Small intestine (tissue), 7 donors: ENCODE data around the gene BTRC. TPM values are rescaled to one million over a fixed set of nuclear protein-coding genes. Genes with fewer than 3 reads are reported as not detected.

Experiments used
- DNase-seq, 2 donors: peaks; one replicate each; pipeline versions ENCODE4 v3.0.0 to v3.0.0-alpha.2; 2013
- FAIRE-seq: peaks from 2 replicates; lab custom pipeline; 2012; peaks lifted over from hg19 to GRCh38; lab: Jason Lieb, UNC
- H3K27ac ChIP-seq, 3 donors: one replicate each; pipeline ENCODE4 v1.5.1; 2013; ENCODE audit warnings: low read length in 2 of 3, mild to moderate bottlenecking in 2 of 3, control low read depth in 1 of 3, inconsistent platforms in 1 of 3, low read depth in 1 of 3, moderate library complexity in 1 of 3
- H3K27me3 ChIP-seq, 3 donors: one replicate each; pipeline ENCODE4 v1.6.1; 2013; ENCODE audit warnings: low read length in 3 of 3, inconsistent platforms in 1 of 3; ENCODE audit not compliant: control insufficient read depth in 3 of 3, insufficient read depth in 3 of 3
- H3K36me3 ChIP-seq, 3 donors: one replicate each; pipeline ENCODE4 v1.6.1; 2013; ENCODE audit warnings: low read length in 3 of 3, inconsistent platforms in 1 of 3, low read depth in 1 of 3, mild to moderate bottlenecking in 1 of 3, moderate library complexity in 1 of 3; ENCODE audit not compliant: control insufficient read depth in 3 of 3, insufficient read depth in 2 of 3
- H3K4me1 ChIP-seq, 3 donors: one replicate each; pipeline ENCODE4 v1.6.1; 2013; ENCODE audit warnings: low read length in 2 of 3, inconsistent platforms in 1 of 3, low read depth in 1 of 3, mild to moderate bottlenecking in 1 of 3, moderate library complexity in 1 of 3; ENCODE audit not compliant: control insufficient read depth in 3 of 3, insufficient read depth in 2 of 3
- H3K4me3 ChIP-seq, 3 donors: one replicate each; pipeline ENCODE4 v1.5.1; 2013; ENCODE audit warnings: low read length in 3 of 3, control low read depth in 1 of 3, inconsistent platforms in 1 of 3, low read depth in 1 of 3, mild to moderate bottlenecking in 1 of 3, moderate library complexity in 1 of 3
- H3K9me3 ChIP-seq, 2 donors: one replicate each; pipeline ENCODE4 v1.6.1; 2013; ENCODE audit warnings: low read depth in 1 of 2, low read length in 1 of 2; ENCODE audit not compliant: control insufficient read depth in 2 of 2, insufficient read depth in 1 of 2
- WGBS, 3 donors: extraction: QIAGEN DNeasy Blood & Tissue Kit; methylation state at CpG; one replicate each; pipeline ENCODE4 v1.1.7; 2013; 5-methylcytosine and 5-hydroxymethylcytosine counted together
- polyA plus RNA-seq, 4 donors: library from polyadenylated mRNA; stranded (reverse) in 3 of 4; unstranded in 1 of 4; fragments of 200-250 nt in 3 of 4; fragments of 120-200 nt in 1 of 4; gene quantifications; one replicate each; pipeline versions ENCODE4 v1.2.1 to v1.2.3, GENCODE V29; 2013
- donor health status: healthy with polysubstance abuse.
- donor health status: control.
- donor health status: control.
- donor health status: Bipolar disorder and iron deficiency.
- donor health status: healthy.

Gene BTRC
- polyA plus RNA-seq, 4 donors, result 3.0 to 12.5 (median 4.9) TPM

- no peak overlapping the region for H3K27ac ChIP-seq
These were observed 215.9 kb downstream of the BTRC start for GRCh38 chr10:101569622-101570427.

GRCh38 chr10:101570428-101571270 is 216.7 kb downstream of the BTRC start:
- peak in 1 of 2 donors; percentile 15 for DNase-seq
- Histone ChIP-seq H3K27ac (no peak overlapping the region), H3K4me1 (peaks cover 0 to 16% (median 3%) of the 10 kb centered on the region in 3 donors), H3K36me3 (peaks cover 0 to 15% (median 0%) of the 10 kb centered on the region in 3 donors), H3K9me3 (peaks cover 0 to 9% of the 10 kb centered on the region in 2 donors), H3K27me3 (peaks cover 4 to 52% (median 19%) of the 10 kb centered on the region in 3 donors), H3K4me3 (peak overlapping the region in 2 of 3 donors; percentile 0 to 67)
- FAIRE-seq, result no peak
- WGBS, 3 donors, result 4 to 11% (median 9%) methylated on average over 35 to 37 of the region's 37 CpGs

More at GRCh38 chr10:101569622-101570427, 215.9 kb downstream of the BTRC start:
- peaks cover 0 to 16% (median 3%) of the 10 kb centered on the region in 3 donors for H3K4me1 ChIP-seq
- peak overlapping the region in 2 of 3 donors; percentile 53 to 67 for H3K4me3 ChIP-seq
- 1 to 3% (median 1%) methylated on average over 36 to 56 of the region's 56 CpGs for WGBS, 3 donors
- no peak for FAIRE-seq
- peaks cover 0 to 10% (median 0%) of the 10 kb centered on the region in 3 donors for H3K36me3 ChIP-seq
- DNase-seq, result peak; percentile 68 to 89
- peaks cover 4 to 60% (median 22%) of the 10 kb centered on the region in 3 donors for H3K27me3 ChIP-seq
- H3K9me3 ChIP-seq, result peaks cover 0 to 9% of the 10 kb centered on the region in 2 donors

GRCh38 chr10:101571271-101571925 is 217.4 kb downstream of the BTRC start:
- peaks cover 0 to 16% (median 3%) of the 10 kb centered on the region in 3 donors for H3K4me1 ChIP-seq
- peaks cover 0 to 9% of the 10 kb centered on the region in 2 donors for H3K9me3 ChIP-seq
- WGBS, 3 donors, result 62 to 77% (median 76%) methylated on average over 8 of the region's 8 CpGs
- peaks cover 0 to 19% (median 0%) of the 10 kb centered on the region in 3 donors for H3K36me3 ChIP-seq
- no peak overlapping the region for H3K4me3 ChIP-seq
- H3K27ac ChIP-seq, result no peak overlapping the region
- peaks cover 0 to 44% (median 14%) of the 10 kb centered on the region in 3 donors for H3K27me3 ChIP-seq
- FAIRE-seq, result no peak
- no peak for DNase-seq

GRCh38 chr10:101572126-101572525 is 218.2 kb downstream of the BTRC start:
- H3K4me1 ChIP-seq, result peaks cover 0 to 16% (median 3%) of the 10 kb centered on the region in 3 donors
- 87 to 91% (median 89%) methylated on average over 7 of the region's 7 CpGs for WGBS, 3 donors

GRCh38 chr10:101572785-101573184 is 218.8 kb downstream of the BTRC start:
- H3K27ac ChIP-seq, result no peak overlapping the region
- H3K4me3 ChIP-seq, result no peak overlapping the region
- H3K4me1 ChIP-seq, result peaks cover 0 to 16% (median 3%) of the 10 kb centered on the region in 3 donors
- peaks cover 0 to 30% (median 0%) of the 10 kb centered on the region in 3 donors for H3K36me3 ChIP-seq
- 83 to 95% (median 85%) methylated on average over 2 of the region's 2 CpGs for WGBS, 3 donors
- FAIRE-seq, result no peak
- DNase-seq, result no peak
- H3K27me3 ChIP-seq, result peaks cover 0 to 31% (median 3%) of the 10 kb centered on the region in 3 donors
- peaks cover 0 to 9% of the 10 kb centered on the region in 2 donors for H3K9me3 ChIP-seq

More at GRCh38 chr10:101572126-101572525, 218.2 kb downstream of the BTRC start:
- Histone ChIP-seq H3K36me3 (peaks cover 0 to 24% (median 0%) of the 10 kb centered on the region in 3 donors), H3K4me3 (no peak overlapping the region), H3K27ac (no peak overlapping the region), H3K27me3 (peaks cover 0 to 37% (median 8%) of the 10 kb centered on the region in 3 donors), H3K9me3 (peaks cover 0 to 9% of the 10 kb centered on the region in 2 donors)
- FAIRE-seq, result no peak
- DNase-seq, result no peak

GRCh38 chr10:101573885-101574753 is 220.2 kb downstream of the BTRC start:
- WGBS, 3 donors, result 89 to 94% (median 93%) methylated on average over 25 of the region's 25 CpGs
- H3K4me3 ChIP-seq, result no peak overlapping the region

GRCh38 chr10:101575091-101575490 is 221.1 kb downstream of the BTRC start:
- WGBS, 3 donors, result 76 to 88% (median 85%) methylated on average over 3 of the region's 3 CpGs
- no peak overlapping the region for H3K4me3 ChIP-seq
- DNase-seq (no peak), FAIRE-seq (no peak)
- H3K36me3 ChIP-seq, result peaks cover 0 to 53% (median 9%) of the 10 kb centered on the region in 3 donors
- H3K27me3 ChIP-seq, result peaks cover 0 to 8% (median 0%) of the 10 kb centered on the region in 3 donors
- peaks cover 0 to 9% (median 0%) of the 10 kb centered on the region in 3 donors for H3K4me1 ChIP-seq
- H3K9me3 ChIP-seq, result peaks cover 0 to 9% of the 10 kb centered on the region in 2 donors
- H3K27ac ChIP-seq, result no peak overlapping the region

More at GRCh38 chr10:101573885-101574753, 220.2 kb downstream of the BTRC start:
- Histone ChIP-seq H3K9me3 (peaks cover 0 to 9% of the 10 kb centered on the region in 2 donors), H3K27ac (no peak overlapping the region), H3K4me1 (peaks cover 0 to 16% (median 3%) of the 10 kb centered on the region in 3 donors), H3K36me3 (peaks cover 0 to 44% (median under 1%) of the 10 kb centered on the region in 3 donors), H3K27me3 (peaks cover 0 to 17% (median 3%) of the 10 kb centered on the region in 3 donors)
- DNase-seq, result no peak
- no peak for FAIRE-seq
